TTC549 (cell line): ENCODE results near the gene SMG5.

Experiments
- FAIRE-seq: peaks from 2 replicates; lab custom pipeline; 2012; peaks lifted over from hg19 to GRCh38; lab: Jason Lieb, UNC

Gene SMG5

DNA sequence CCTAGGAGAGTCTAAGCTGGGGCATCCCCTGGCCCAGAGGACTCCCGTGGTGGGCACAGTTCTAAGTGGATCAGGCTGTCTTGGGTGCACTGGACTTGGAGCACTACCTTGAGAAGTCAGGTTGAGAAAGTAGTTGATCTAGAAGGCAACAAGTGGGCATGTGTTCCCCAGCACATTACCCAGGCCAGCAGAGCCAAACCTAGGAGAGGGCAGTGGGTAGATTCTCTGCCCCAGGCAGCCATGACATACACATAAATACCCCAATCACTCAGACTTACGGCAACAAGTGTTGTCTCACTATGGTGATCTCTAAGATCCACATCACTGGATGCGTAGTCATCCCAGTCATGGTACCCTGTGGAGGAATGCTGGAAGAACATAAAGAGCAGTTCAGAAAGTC lies 71.4 kb downstream of the SMG5 start:
- FAIRE-seq, result no peak

DNA sequence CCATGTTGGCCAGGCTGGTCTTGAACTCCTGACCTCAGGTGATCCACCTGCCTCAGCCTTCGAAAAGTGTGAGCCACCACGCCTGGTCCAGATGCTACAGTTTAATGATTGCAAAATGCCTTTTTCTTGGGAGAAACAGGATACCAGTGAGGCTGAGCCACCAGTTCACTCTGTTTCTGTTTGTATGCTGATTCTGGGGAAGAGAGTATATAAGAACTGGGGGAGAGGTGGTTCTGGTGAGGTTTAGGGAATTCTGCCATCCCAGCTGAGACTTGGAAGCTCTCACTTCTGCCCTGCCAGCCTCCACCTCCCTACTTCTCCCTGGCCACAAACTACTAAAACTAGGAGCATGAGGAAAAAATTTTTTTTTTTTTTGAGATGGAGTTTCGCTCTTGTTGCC lies 77.9 kb downstream of the SMG5 start:
- FAIRE-seq, result no peak

DNA sequence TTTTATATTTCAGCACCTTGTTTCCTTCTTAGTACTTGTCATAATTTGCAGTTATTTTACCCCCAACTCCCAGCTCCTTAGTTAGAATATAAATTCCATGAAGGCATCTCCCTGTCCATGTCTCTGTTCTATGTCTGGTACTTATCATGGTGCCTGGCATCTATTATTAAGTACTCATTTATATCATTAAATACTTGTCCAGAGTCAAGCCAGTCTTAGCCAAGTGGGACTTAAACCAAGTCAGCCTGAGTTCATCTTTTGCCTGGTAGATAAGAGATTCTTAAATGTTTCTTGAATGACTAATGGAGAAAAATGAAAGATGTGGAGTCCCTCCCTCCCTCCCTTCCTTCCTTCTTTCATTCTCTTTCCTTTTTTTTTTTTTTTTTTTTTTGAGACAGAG lies 79.3 kb downstream of the SMG5 start:
- no peak for FAIRE-seq

DNA sequence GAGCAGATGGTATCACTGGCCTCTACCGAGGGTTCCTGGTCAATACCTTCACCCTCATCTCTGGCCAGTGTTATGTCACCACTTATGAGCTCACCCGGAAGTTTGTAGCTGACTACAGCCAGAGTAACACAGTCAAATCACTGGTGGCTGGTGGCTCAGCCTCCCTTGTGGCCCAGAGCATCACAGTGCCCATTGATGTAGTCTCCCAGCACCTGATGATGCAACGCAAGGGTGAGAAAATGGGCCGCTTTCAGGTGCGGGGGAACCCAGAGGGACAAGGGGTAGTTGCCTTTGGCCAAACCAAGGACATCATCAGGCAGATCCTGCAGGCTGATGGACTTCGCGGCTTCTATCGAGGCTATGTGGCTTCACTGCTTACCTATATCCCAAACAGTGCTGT lies 82.6 kb downstream of the SMG5 start:
- FAIRE-seq, result no peak
